HFFc6 (cell line): Measurements from ENCODE around the gene AXIN2. TPM values are rescaled to one million over a fixed set of nuclear protein-coding genes. Genes with fewer than 3 reads are reported as not detected.

Experiments
- DNase-seq: peaks from one replicate; pipeline ENCODE4 v3.0.0-alpha.2; 2018
- H3K27ac Mint-ChIP-seq: 2 replicates; pipeline ENCODE4 v1.8.0; 2020; ENCODE audit warnings: mild to moderate bottlenecking, mixed read lengths
- H3K27me3 Mint-ChIP-seq: 2 replicates; pipeline ENCODE4 v1.8.0; 2021; ENCODE audit warnings: mild to moderate bottlenecking, moderate library complexity, mixed read lengths; ENCODE audit not compliant: insufficient read depth
- H3K36me3 Mint-ChIP-seq: 2 replicates; pipeline ENCODE4 v1.8.0; 2021; ENCODE audit warnings: low read depth, mixed read lengths
- H3K4me1 Mint-ChIP-seq: 2 replicates; pipeline ENCODE4 v1.8.0; 2020; ENCODE audit warnings: low read depth, mixed read lengths
- H3K4me3 Mint-ChIP-seq: 2 replicates; pipeline ENCODE4 v1.8.0; 2020; ENCODE audit warnings: mild to moderate bottlenecking, moderate library complexity, mixed read lengths
- H3K9me3 Mint-ChIP-seq: 2 replicates; pipeline ENCODE4 v1.8.0; 2020; ENCODE audit warnings: mild to moderate bottlenecking, mixed read lengths
- CTCF ChIP-seq: fragments of 200-600 bp; sonication (generic); IDR thresholded peaks from 2 replicates; pipeline ENCODE4 v1.5.0; 2021; ENCODE audit warnings: antibody characterized with exemption, mild to moderate bottlenecking
- total RNA-seq, 6 experiments: library from RNA; stranded (reverse); fragmentation: NEBNext Ultra II Directional; extraction: Animal tissue kit (Norgen Biotek cat#: 25700); gene quantifications; 2 replicates in 1 of 6; 3 replicates in 5 of 6; pipeline ENCODE4 v1.2.3, GENCODE V29; 2021

Gene AXIN2
- total RNA-seq, 6 experiments from 2014 or later = 0.17 to 0.57 (median 0.39) TPM

- Mint-ChIP-seq H3K36me3 (no peaks in the 10 kb centered on the region), H3K27me3 (peaks cover 2% of the 10 kb centered on the region; the same call in 1 of the 2 replicates), H3K27ac (no peak overlapping the region), H3K9me3 (no peaks in the 10 kb centered on the region), H3K4me1 (0 out of 2 replicates have a peak, but pooled peaks cover 6% of the 10 kb centered on the region), H3K4me3 (no peak overlapping the region)
- TF ChIP-seq CTCF = no peak
- no peak for DNase-seq
Observed at GRCh38 chr17:65537845-65538674, 23.4 kb downstream of the AXIN2 start.

GRCh38 chr17:65537343-65537844 lies 24.1 kb downstream of the AXIN2 start:
- Mint-ChIP-seq H3K36me3 (no peaks in the 10 kb centered on the region), H3K4me3 (no peak overlapping the region), H3K27me3 (peaks cover 2% of the 10 kb centered on the region; the same call in 1 of the 2 replicates)

GRCh38 chr17:65536573-65537342 lies 24.7 kb downstream of the AXIN2 start:
- Mint-ChIP-seq H3K4me3 (no peak overlapping the region), H3K4me1 (peaks cover 9% of the 10 kb centered on the region), H3K36me3 (no peaks in the 10 kb centered on the region), H3K9me3 (no peaks in the 10 kb centered on the region), H3K27me3 (peaks cover 2% of the 10 kb centered on the region; the same call in 1 of the 2 replicates), H3K27ac (no peak overlapping the region)
- no peak for TF ChIP-seq CTCF
- DNase-seq = no peak

More at GRCh38 chr17:65537343-65537844, 24.1 kb downstream of the AXIN2 start:
- DNase-seq = no peak
- no peak overlapping the region for H3K27ac Mint-ChIP-seq
- H3K4me1 Mint-ChIP-seq = 0 out of 2 replicates have a peak, but pooled peaks cover 6% of the 10 kb centered on the region
- no peaks in the 10 kb centered on the region for H3K9me3 Mint-ChIP-seq
- no peak for TF ChIP-seq CTCF

- peaks cover 2% of the 10 kb centered on the region; the same call in 1 of the 2 replicates for H3K27me3 Mint-ChIP-seq
- no peak for TF ChIP-seq CTCF
- H3K9me3 Mint-ChIP-seq = no peaks in the 10 kb centered on the region
- no peak overlapping the region for H3K4me3 Mint-ChIP-seq
- peak; percentile 6 for DNase-seq
- no peaks in the 10 kb centered on the region for H3K36me3 Mint-ChIP-seq
- H3K27ac Mint-ChIP-seq = no peak overlapping the region
- peaks cover 17% of the 10 kb centered on the region for H3K4me1 Mint-ChIP-seq
Observed at GRCh38 chr17:65535777-65536572, 25.5 kb downstream of the AXIN2 start.
